Osteoblast (primary cell): ENCODE data around the gene RAB40B. TPM values are rescaled to one million over a fixed set of nuclear protein-coding genes. Genes with fewer than 3 reads are reported as not detected.

Experiments
- DNase-seq: peaks from one replicate; pipeline ENCODE4 v3.0.0; 2011; ENCODE audit warnings: low spot score, mixed read lengths; ENCODE audit not compliant: insufficient read length; ENCODE audit errors: missing footprints
- H2AFZ ChIP-seq: 2 replicates; pipeline ENCODE4 v1.6.0; 2011; ENCODE audit warnings: mild to moderate bottlenecking, low read length
- H3K27ac ChIP-seq: 2 replicates; pipeline ENCODE4 v1.5.1; 2011; ENCODE audit warnings: mild to moderate bottlenecking, low read depth, low read length, moderate library complexity
- H3K27me3 ChIP-seq: 2 replicates; pipeline ENCODE4 v1.6.0; 2012; ENCODE audit warnings: mild to moderate bottlenecking, control low read depth, inconsistent platforms, low read length, moderate library complexity; ENCODE audit not compliant: insufficient read depth
- H3K36me3 ChIP-seq: 2 replicates; pipeline ENCODE4 v1.5.1; 2011; ENCODE audit warnings: mild to moderate bottlenecking, low read length, control low read depth, moderate library complexity; ENCODE audit not compliant: insufficient read depth
- H3K4me1 ChIP-seq: 2 replicates; pipeline ENCODE4 v1.5.1; 2011; ENCODE audit warnings: mild to moderate bottlenecking, low read length, control low read depth, moderate library complexity; ENCODE audit not compliant: insufficient read depth
- H3K4me2 ChIP-seq: 2 replicates; pipeline ENCODE4 v1.6.0; 2011; ENCODE audit warnings: mild to moderate bottlenecking, low read length; ENCODE audit not compliant: insufficient read depth
- H3K4me3 ChIP-seq: fragments of 200-600 bp; sonication (generic); 3 replicates; pipeline ENCODE4 v1.5.1; 2012; ENCODE audit warnings: mild to moderate bottlenecking, low read length, inconsistent platforms; ENCODE audit not compliant: insufficient read depth
- H3K79me2 ChIP-seq: 2 replicates; pipeline ENCODE4 v1.6.0; 2012; ENCODE audit warnings: mild to moderate bottlenecking, low read length, control low read depth, inconsistent platforms; ENCODE audit not compliant: insufficient read depth
- H3K9me3 ChIP-seq: 2 replicates; pipeline ENCODE4 v1.5.1; 2011; ENCODE audit warnings: low read depth, low read length, control low read depth
- H4K20me1 ChIP-seq: 2 replicates; pipeline ENCODE4 v1.6.0; 2012; ENCODE audit warnings: mild to moderate bottlenecking, low read length, control low read depth; ENCODE audit not compliant: insufficient read depth
- total RNA-seq: library from RNA; depleted of rRNA; stranded (reverse); fragments of >200 nt; gene quantifications from 2 replicates; pipeline ENCODE4 v1.2.3, GENCODE V29; 2012
- TF ChIP-seq, protein P1 (sequence below): IDR thresholded peaks from 2 replicates; pipeline ENCODE4 v1.5.1; 2011; ENCODE audit warnings: mild to moderate bottlenecking, low read depth, low read length, moderate library complexity; ENCODE audit errors: extremely low read depth

The RAB40B gene
- total RNA-seq, 1 donor = 8.3 TPM

DNA sequence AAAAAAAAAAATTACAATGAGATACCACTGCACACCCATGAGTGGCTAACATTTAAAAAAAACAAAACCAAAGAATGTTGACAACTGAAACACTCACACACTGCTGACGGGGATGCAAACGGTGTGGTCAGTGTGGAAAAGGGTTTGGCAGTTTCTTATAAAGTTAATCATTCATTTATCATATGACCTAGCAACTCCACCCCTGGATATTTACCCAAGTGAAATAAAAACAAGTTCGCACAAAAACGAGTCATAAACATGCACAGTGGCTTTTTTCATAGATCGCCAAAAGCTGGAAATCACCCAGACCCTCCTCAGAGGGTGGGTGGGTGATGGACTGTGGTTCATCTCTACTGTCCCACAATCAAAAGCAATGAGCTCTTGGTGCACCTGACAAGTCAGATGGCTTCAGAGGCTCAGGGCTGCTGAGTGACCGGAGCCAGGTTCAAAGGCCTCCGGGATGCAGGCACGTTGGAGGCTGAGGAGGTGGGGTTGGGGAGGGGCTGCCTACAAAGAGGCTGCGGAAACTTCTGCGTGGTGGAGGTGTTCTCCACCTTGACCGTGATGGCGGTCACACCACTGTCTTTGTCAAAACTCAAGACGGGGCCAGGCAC is 14.2 kb downstream of the RAB40B start:
- Histone ChIP-seq H2AFZ (no peak overlapping the region), H3K36me3 (no peaks in the 10 kb centered on the region), H3K4me2 (no peak overlapping the region), H3K27me3 (no peaks in the 10 kb centered on the region), H3K9me3 (peaks cover 3% of the 10 kb centered on the region), H3K79me2 (no peaks in the 10 kb centered on the region), H3K4me3 (no peak overlapping the region), H4K20me1 (no peaks in the 10 kb centered on the region), H3K4me1 (no peaks in the 10 kb centered on the region), H3K27ac (no peak overlapping the region)
- DNase-seq = peak; percentile 1
- TF ChIP-seq, protein P1, sequence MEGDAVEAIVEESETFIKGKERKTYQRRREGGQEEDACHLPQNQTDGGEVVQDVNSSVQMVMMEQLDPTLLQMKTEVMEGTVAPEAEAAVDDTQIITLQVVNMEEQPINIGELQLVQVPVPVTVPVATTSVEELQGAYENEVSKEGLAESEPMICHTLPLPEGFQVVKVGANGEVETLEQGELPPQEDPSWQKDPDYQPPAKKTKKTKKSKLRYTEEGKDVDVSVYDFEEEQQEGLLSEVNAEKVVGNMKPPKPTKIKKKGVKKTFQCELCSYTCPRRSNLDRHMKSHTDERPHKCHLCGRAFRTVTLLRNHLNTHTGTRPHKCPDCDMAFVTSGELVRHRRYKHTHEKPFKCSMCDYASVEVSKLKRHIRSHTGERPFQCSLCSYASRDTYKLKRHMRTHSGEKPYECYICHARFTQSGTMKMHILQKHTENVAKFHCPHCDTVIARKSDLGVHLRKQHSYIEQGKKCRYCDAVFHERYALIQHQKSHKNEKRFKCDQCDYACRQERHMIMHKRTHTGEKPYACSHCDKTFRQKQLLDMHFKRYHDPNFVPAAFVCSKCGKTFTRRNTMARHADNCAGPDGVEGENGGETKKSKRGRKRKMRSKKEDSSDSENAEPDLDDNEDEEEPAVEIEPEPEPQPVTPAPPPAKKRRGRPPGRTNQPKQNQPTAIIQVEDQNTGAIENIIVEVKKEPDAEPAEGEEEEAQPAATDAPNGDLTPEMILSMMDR = no peak

DNA sequence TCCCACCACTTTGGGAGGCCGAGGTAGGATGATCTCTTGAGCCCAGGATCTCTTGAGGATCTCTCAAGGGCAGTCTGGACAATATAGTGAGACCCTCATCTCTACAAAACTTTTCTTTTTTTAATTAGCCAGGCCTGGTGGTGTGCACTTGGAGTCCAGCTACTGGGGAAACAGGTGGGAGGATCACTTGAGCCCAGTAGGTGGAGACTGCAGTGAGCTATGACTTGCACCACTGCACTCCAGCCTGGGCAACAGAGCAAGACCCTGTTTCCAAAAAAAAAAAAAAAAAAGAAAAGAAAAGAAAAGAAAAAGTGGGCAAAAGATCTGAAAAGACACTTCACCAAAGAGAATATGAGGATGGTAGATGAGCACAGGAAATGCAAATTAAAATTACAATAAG is 15.0 kb downstream of the RAB40B start:
- Histone ChIP-seq H3K27ac (no peak overlapping the region), H3K4me1 (no peaks in the 10 kb centered on the region), H3K4me3 (no peak overlapping the region), H3K27me3 (no peaks in the 10 kb centered on the region), H3K79me2 (no peaks in the 10 kb centered on the region), H3K4me2 (no peak overlapping the region), H3K9me3 (peaks cover 3% of the 10 kb centered on the region), H2AFZ (no peak overlapping the region), H4K20me1 (no peaks in the 10 kb centered on the region), H3K36me3 (no peaks in the 10 kb centered on the region)
- no peak for DNase-seq
- TF ChIP-seq, protein P1 = no peak

GRCh38 chr17:82681547-82681946 is 17.0 kb downstream of the RAB40B start:
- Histone ChIP-seq H3K27ac (no peak overlapping the region), H2AFZ (no peak overlapping the region), H3K4me1 (no peaks in the 10 kb centered on the region), H3K36me3 (no peaks in the 10 kb centered on the region), H4K20me1 (no peaks in the 10 kb centered on the region), H3K9me3 (peaks cover 3% of the 10 kb centered on the region), H3K4me3 (no peak overlapping the region), H3K79me2 (no peaks in the 10 kb centered on the region), H3K27me3 (no peaks in the 10 kb centered on the region), H3K4me2 (no peak overlapping the region)
- DNase-seq = no peak
- TF ChIP-seq, protein P1 = no peak

GRCh38 chr17:82679586-82680465 is 18.7 kb downstream of the RAB40B start:
- no peaks in the 10 kb centered on the region for H3K27me3 ChIP-seq
- peak; percentile 30 for DNase-seq
- no peak overlapping the region for H3K4me3 ChIP-seq
- H4K20me1 ChIP-seq = peaks cover 4% of the 10 kb centered on the region
- H3K36me3 ChIP-seq = no peaks in the 10 kb centered on the region
- no peak overlapping the region for H2AFZ ChIP-seq
- H3K27ac ChIP-seq = no peak overlapping the region
- peaks cover 3% of the 10 kb centered on the region for H3K9me3 ChIP-seq
- TF ChIP-seq, protein P1 = no peak
- no peak overlapping the region for H3K4me2 ChIP-seq
- no peaks in the 10 kb centered on the region for H3K4me1 ChIP-seq
- H3K79me2 ChIP-seq = no peaks in the 10 kb centered on the region
